HG02981 (cell line): ENCODE results near the gene GNL2.
A peak's percentile ranks its signal among the peaks of the same experiment; 100 is the strongest.

Experiments
- ATAC-seq: cut with Tn5 transposase; IDR thresholded peaks from one replicate; pipeline ENCODE4 v1.9.1; 2021; ENCODE audit warnings: mild to moderate bottlenecking, moderate library complexity; ENCODE audit not compliant: unreplicated experiment

GNL2 gene

GRCh38 chr1:37595440-37596181, at the start of gene GNL2:
TSS of gene GNL2 (minus strand) at chr1:37595937. CDS start at chr1:37595822, 115 bp downstream.
- ATAC-seq, result peak; percentile 97

GRCh38 chr1:37641059-37641458, 45.3 kb upstream of the GNL2 start:
- no peak for ATAC-seq

GRCh38 chr1:37636435-37636834, 40.7 kb upstream of the GNL2 start:
- no peak for ATAC-seq

- no peak for ATAC-seq
Observed at GRCh38 chr1:37634992-37635902, 39.5 kb upstream of the GNL2 start.

- no peak for ATAC-seq
Observed at GRCh38 chr1:37634244-37634991, 38.7 kb upstream of the GNL2 start, which contains the start of gene RSPO1. TSS of gene RSPO1 (minus strand) at chr1:37634892. CDS start at chr1:37629661, 5,231 bp downstream.

- ATAC-seq, result no peak
Observed at GRCh38 chr1:37633938-37634243, 38.2 kb upstream of the GNL2 start.

GRCh38 chr1:37633040-37633937, 37.6 kb upstream of the GNL2 start:
- ATAC-seq, result no peak

- no peak for ATAC-seq
Observed at GRCh38 chr1:37631036-37631435, 35.3 kb upstream of the GNL2 start.

GRCh38 chr1:37630426-37631028, 34.8 kb upstream of the GNL2 start:
- no peak for ATAC-seq

GRCh38 chr1:37629726-37630425, 34.1 kb upstream of the GNL2 start:
- no peak for ATAC-seq

GRCh38 chr1:37629008-37629407, 33.3 kb upstream of the GNL2 start:
- no peak for ATAC-seq

- no peak for ATAC-seq
Observed at GRCh38 chr1:37628026-37628556, 32.4 kb upstream of the GNL2 start.

GRCh38 chr1:37622131-37622530, 26.4 kb upstream of the GNL2 start:
- no peak for ATAC-seq

GRCh38 chr1:37621326-37621870, 25.7 kb upstream of the GNL2 start:
- ATAC-seq, result no peak

- ATAC-seq, result no peak
Observed at GRCh38 chr1:37620707-37621106, 25.0 kb upstream of the GNL2 start.

- no peak for ATAC-seq
Observed at GRCh38 chr1:37616330-37616729, 20.6 kb upstream of the GNL2 start.

GRCh38 chr1:37614105-37614504, 18.4 kb upstream of the GNL2 start:
- no peak for ATAC-seq

- no peak for ATAC-seq
Observed at GRCh38 chr1:37612186-37612585, 16.4 kb upstream of the GNL2 start.

- ATAC-seq, result no peak
Observed at GRCh38 chr1:37609994-37610393, 14.3 kb upstream of the GNL2 start.
